ENCODE results near the gene TRIM47. TPM values are rescaled to one million over a fixed set of nuclear protein-coding genes. Genes with fewer than 3 reads are reported as not detected.

The TRIM47 gene
- total and polyA plus RNA-seq, 2 of the 13 experiments (the other 11 are each of a cell fraction or from before 2014, with no cell fraction given) = 33.5 to 82.0 TPM

- TF ChIP-seq HDAC2 (CRISPR knock-in tag; IDR thresholded peaks at IDR 0.05) (peak; percentile 97), NFYC (CRISPR knock-in tag; IDR thresholded peaks at IDR 0.05) (peak; percentile 55), HNRNPH1 (optimal IDR thresholded peaks at IDR 0.05; ENCODE audit: low read depth, low read length) (no peak), TARDBP (CRISPR knock-in tag; IDR thresholded peaks at IDR 0.05) (peak; percentile 97), ZSCAN25 (CRISPR knock-in tag; IDR thresholded peaks at IDR 0.05) (peak; percentile 92), ZNF775 (CRISPR knock-in tag; IDR thresholded peaks at IDR 0.05; ENCODE audit: borderline replicate concordance) (no peak), HNF4G (IDR thresholded peaks at IDR 0.05; ENCODE audit: borderline replicate concordance, low read depth, low read length) (peak; percentile 55), HNF4G (CRISPR knock-in tag; IDR thresholded peaks at IDR 0.05; ENCODE audit: borderline replicate concordance, low read depth) (peak; percentile 61; the same call in 1 of the 2 replicates), MAX (IDR thresholded peaks at IDR 0.05) (peak; percentile 95), TCF12 (IDR thresholded peaks at IDR 0.05) (no peak), TCF12 (CRISPR knock-in tag; IDR thresholded peaks at IDR 0.05) (peak; percentile 92; the same call in 1 of the 2 replicates), RNF2 (conservative IDR thresholded peaks at IDR 0.05; ENCODE audit: low read depth) (peak; percentile 79), ZNF446 (CRISPR knock-in tag; IDR thresholded peaks at IDR 0.05) (no peak), MYC (CRISPR knock-in tag; IDR thresholded peaks at IDR 0.05; ENCODE audit: borderline replicate concordance) (peak; percentile 95), ZNF367 (CRISPR knock-in tag; IDR thresholded peaks at IDR 0.05; ENCODE audit: borderline replicate concordance) (peak; percentile 17; the same call in 1 of the 2 replicates), CHD4 (IDR thresholded peaks at IDR 0.05; ENCODE audit: borderline replicate concordance, low read length) (no peak), TAF1 (CRISPR knock-in tag; IDR thresholded peaks at IDR 0.05) (peak; percentile 92), AGO1 (IDR thresholded peaks at IDR 0.05; ENCODE audit: low read depth, low read length, poor library complexity, severe bottlenecking) (peak; percentile 73), RFX3 (CRISPR knock-in tag; IDR thresholded peaks at IDR 0.05) (no peak), SUZ12 (IDR thresholded peaks at IDR 0.05; ENCODE audit: low read depth, low read length) (no peak), ZNF260 (CRISPR knock-in tag; IDR thresholded peaks at IDR 0.05; ENCODE audit: borderline replicate concordance, low read depth) (no peak), SALL2 (CRISPR knock-in tag; IDR thresholded peaks at IDR 0.05) (peak; percentile 99), KDM5A (IDR thresholded peaks at IDR 0.05; ENCODE audit: borderline replicate concordance, low read length) (peak; percentile 28; the same call in 1 of the 2 replicates), KLF9 (CRISPR knock-in tag; IDR thresholded peaks at IDR 0.05; ENCODE audit: low read depth) (peak; percentile 98), HOMEZ (CRISPR knock-in tag; IDR thresholded peaks at IDR 0.05; ENCODE audit: low read depth) (peak; percentile 79; the same call in 1 of the 2 replicates), ZNF777 (CRISPR knock-in tag; IDR thresholded peaks at IDR 0.05) (peak; percentile 99), ZNF510 (CRISPR knock-in tag; IDR thresholded peaks at IDR 0.05; ENCODE audit: low read depth) (no peak), ZSCAN31 (CRISPR knock-in tag; IDR thresholded peaks at IDR 0.05; ENCODE audit: low read depth) (peak; percentile 98), ZNF839 (CRISPR knock-in tag; IDR thresholded peaks at IDR 0.05; ENCODE audit: borderline replicate concordance) (peak; percentile 88; the same call in 1 of the 2 replicates), AHR (CRISPR knock-in tag; IDR thresholded peaks at IDR 0.05) (peak; percentile 63), KLF6 (CRISPR knock-in tag; IDR thresholded peaks at IDR 0.05) (peak; percentile 91; the same call in 1 of the 2 replicates), GZF1 (CRISPR knock-in tag; IDR thresholded peaks at IDR 0.05) (peak; percentile 82)
These were observed 26.6 kb upstream of the TRIM47 start, which contains the start of gene MRPL38 (continued) for GRCh38 chr17:75904749-75905521.

Data from HepG2 (cell line).